ENCODE results near the gene ZFPM1.

GRCh38 chr16:88539261-88539651, 86.2 kb downstream of the ZFPM1 start:
- TF ChIP-seq, protein P1, sequence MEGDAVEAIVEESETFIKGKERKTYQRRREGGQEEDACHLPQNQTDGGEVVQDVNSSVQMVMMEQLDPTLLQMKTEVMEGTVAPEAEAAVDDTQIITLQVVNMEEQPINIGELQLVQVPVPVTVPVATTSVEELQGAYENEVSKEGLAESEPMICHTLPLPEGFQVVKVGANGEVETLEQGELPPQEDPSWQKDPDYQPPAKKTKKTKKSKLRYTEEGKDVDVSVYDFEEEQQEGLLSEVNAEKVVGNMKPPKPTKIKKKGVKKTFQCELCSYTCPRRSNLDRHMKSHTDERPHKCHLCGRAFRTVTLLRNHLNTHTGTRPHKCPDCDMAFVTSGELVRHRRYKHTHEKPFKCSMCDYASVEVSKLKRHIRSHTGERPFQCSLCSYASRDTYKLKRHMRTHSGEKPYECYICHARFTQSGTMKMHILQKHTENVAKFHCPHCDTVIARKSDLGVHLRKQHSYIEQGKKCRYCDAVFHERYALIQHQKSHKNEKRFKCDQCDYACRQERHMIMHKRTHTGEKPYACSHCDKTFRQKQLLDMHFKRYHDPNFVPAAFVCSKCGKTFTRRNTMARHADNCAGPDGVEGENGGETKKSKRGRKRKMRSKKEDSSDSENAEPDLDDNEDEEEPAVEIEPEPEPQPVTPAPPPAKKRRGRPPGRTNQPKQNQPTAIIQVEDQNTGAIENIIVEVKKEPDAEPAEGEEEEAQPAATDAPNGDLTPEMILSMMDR (IDR thresholded peaks at IDR 0.05; ENCODE audit: insufficient read depth, low read length, poor library complexity, severe bottlenecking): no peak
- TF ChIP-seq EZH2phosphoT487 (conservative IDR thresholded peaks at IDR 0.05; ENCODE audit: low read length): no peak

Data from SU-DHL-6 (cell line).